GM12878 (cell line): ENCODE measurements around the gene ISL2. TPM values are rescaled to one million over a fixed set of nuclear protein-coding genes. Genes with fewer than 3 reads are reported as not detected.

Experiments
- ATAC-seq: fragments of 200-7000 bp; cut with Tn5 transposase; 3 replicates; pipeline ENCODE4 v1.9.1; 2020; ENCODE audit warnings: mild to moderate bottlenecking, moderate library complexity
- BruUV-seq: library from RNA; stranded (reverse); fragments of 400-500 nt; replicated peaks from 2 replicates; lab custom pipeline; 2021; lab: Mats Ljungman, UMichigan
- CTCF ChIA-PET: fragments of 300-600 bp; sonication (Branson Sonifier 250); formaldehyde crosslinking; extraction: SDS; loops from one replicate; lab custom pipeline; 2021; ENCODE audit warnings: inconsistent platforms; lab: Yijun Ruan, JAX
- POLR2A ChIA-PET: fragments of 350-600 bp; formaldehyde crosslinking; extraction: SDS; loops from one replicate; lab custom pipeline; 2021; ENCODE audit warnings: inconsistent platforms; lab: Charles Lee
- RAD21 ChIA-PET: fragments of 300-600 bp; sonication (Branson Sonifier 250); formaldehyde crosslinking; loops from one replicate; lab custom pipeline; 2023; ENCODE audit warnings: antibody characterized with exemption; ENCODE audit not compliant: unreplicated experiment; lab: Charles Lee
- SMC1A ChIA-PET: fragments of 300-600 bp; sonication (Branson Sonifier 250); formaldehyde crosslinking; loops from one replicate; lab custom pipeline; 2023; ENCODE audit not compliant: unreplicated experiment, uncharacterized antibody; lab: Charles Lee
- DNase-seq: peaks from one replicate; pipeline ENCODE4 v3.0.0-alpha.2; 2011; ENCODE audit warnings: low read depth, low spot score
- FAIRE-seq: peaks from 3 replicates; lab custom pipeline; 2011; peaks lifted over from hg19 to GRCh38; lab: Jason Lieb, UNC
- H2AFZ ChIP-seq: 2 replicates; pipeline ENCODE4 v1.6.0; 2011; ENCODE audit warnings: low read depth, low read length, control low read depth; ENCODE audit not compliant: control insufficient read depth
- H3K27ac ChIP-seq: 2 replicates; pipeline ENCODE4 v1.5.1; 2011; ENCODE audit warnings: control low read depth; ENCODE audit not compliant: control insufficient read depth, insufficient read depth
- H3K27me3 ChIP-seq, 2 experiments: replicated peaks in 1 of 2; 2 replicates each; pipeline versions ENCODE4 v1.6.0 to v1.6.1; 2011; ENCODE audit warnings: low read length in 1 of 2; ENCODE audit not compliant: control insufficient read depth in 2 of 2, insufficient read depth in 2 of 2
- H3K36me3 ChIP-seq, 2 experiments: 2 replicates each; pipeline ENCODE4 v1.5.1; 2011; ENCODE audit warnings: low read length in 1 of 2; ENCODE audit not compliant: control insufficient read depth in 2 of 2, insufficient read depth in 2 of 2
- H3K4me1 ChIP-seq: 2 replicates; pipeline ENCODE4 v1.6.1; 2011; ENCODE audit warnings: mild to moderate bottlenecking, low read length, moderate library complexity, mixed read lengths; ENCODE audit not compliant: control insufficient read depth, insufficient read depth
- H3K4me2 ChIP-seq: 2 replicates; pipeline ENCODE4 v1.6.0; 2011; ENCODE audit warnings: control low read depth; ENCODE audit not compliant: control insufficient read depth, insufficient read depth
- H3K4me3 ChIP-seq: fragments of 200-600 bp; sonication (generic); 2 replicates; pipeline ENCODE4 v1.5.1; 2016
- H3K79me2 ChIP-seq: 2 replicates; pipeline ENCODE4 v1.6.0; 2011; ENCODE audit warnings: low read length; ENCODE audit not compliant: control insufficient read depth, insufficient read depth
- H3K9ac ChIP-seq: 2 replicates; pipeline ENCODE4 v1.8.0; 2011; ENCODE audit warnings: low read length, control low read depth, mixed read lengths; ENCODE audit not compliant: control insufficient read depth, insufficient read depth
- H3K9me3 ChIP-seq: replicated peaks from 3 replicates; pipeline ENCODE4 v1.5.1; 2011; ENCODE audit warnings: mild to moderate bottlenecking, low read length; ENCODE audit not compliant: control insufficient read depth, insufficient read depth
- H4K20me1 ChIP-seq: 2 replicates; pipeline ENCODE4 v1.6.0; 2011; ENCODE audit not compliant: control insufficient read depth, insufficient read depth
- BCL11A ChIP-seq: IDR thresholded peaks from 2 replicates; pipeline ENCODE4 v1.6.1; 2011; ENCODE audit warnings: low read depth, low read length
- EED ChIP-seq: sonication (generic); IDR thresholded peaks from 2 replicates; pipeline ENCODE4 v1.6.1; 2016; ENCODE audit warnings: antibody characterized with exemption, low read depth
- EZH2 ChIP-seq: IDR thresholded peaks from 2 replicates; pipeline ENCODE4 v1.6.1; 2012; ENCODE audit warnings: low read depth, mild to moderate bottlenecking, control low read depth, inconsistent platforms, low read length, borderline replicate concordance; ENCODE audit not compliant: control insufficient read depth
- HDGF ChIP-seq: fragments of 450-650 bp; IDR thresholded peaks from 2 replicates; pipeline ENCODE4 v1.6.1; 2016; ENCODE audit warnings: antibody characterized with exemption
- IRF5 ChIP-seq: fragments of 450-650 bp; IDR thresholded peaks from 2 replicates; pipeline ENCODE4 v1.6.1; 2017; ENCODE audit warnings: borderline replicate concordance
- NFYA ChIP-seq: IDR thresholded peaks from 2 replicates; pipeline ENCODE4 v1.6.1; 2011; ENCODE audit warnings: low read depth, mild to moderate bottlenecking, low read length, improper control_type of control experiment, borderline replicate concordance
- RBBP5 ChIP-seq: fragments of 200-600 bp; sonication (generic); conservative IDR thresholded peaks from 2 replicates; pipeline ENCODE4 v1.6.1; 2016
- SUPT20H ChIP-seq: IDR thresholded peaks from 2 replicates; pipeline ENCODE4 v1.6.1; 2011; ENCODE audit warnings: low read depth, mild to moderate bottlenecking, low read length, moderate library complexity, borderline replicate concordance; ENCODE audit not compliant: control insufficient read depth
- TCF12 ChIP-seq: IDR thresholded peaks from 2 replicates; pipeline ENCODE4 v1.6.1; 2011; ENCODE audit warnings: low read depth, mild to moderate bottlenecking, low read length
- WRNIP1 ChIP-seq: IDR thresholded peaks from 2 replicates; pipeline ENCODE4 v1.6.1; 2011; ENCODE audit warnings: low read depth, low read length, improper control_type of control experiment, borderline replicate concordance
- ZBTB4 ChIP-seq: fragments of 450-650 bp; formaldehyde crosslinking; IDR thresholded peaks from 2 replicates; pipeline ENCODE4 v1.4.0; 2022; ENCODE audit warnings: mild to moderate bottlenecking, moderate library complexity
- ZNF24 ChIP-seq: fragments of 450-650 bp; IDR thresholded peaks from 2 replicates; pipeline ENCODE4 v1.6.1; 2017; ENCODE audit warnings: antibody characterized with exemption, mild to moderate bottlenecking
- WGBS: methylation state at CpG from one replicate; pipeline ENCODE4 v1.1.6; 2016; ENCODE audit warnings: low lambda C conversion rate; ENCODE audit not compliant: insufficient replicate concordance, insufficient coverage; ENCODE audit errors: missing lambda C conversion rate; 5-methylcytosine and 5-hydroxymethylcytosine counted together
- in situ Hi-C: fragments of 300-500 bp; cut with MboI; formaldehyde crosslinking; loops from 9 replicates; pipeline ENCODE4 v1.14.3; 2018; ENCODE audit warnings: mixed read lengths
- intact Hi-C: fragments of 100-400 bp; cut with micrococcal nuclease; formaldehyde crosslinking; loops from one replicate; pipeline ENCODE4 v1.14.2; 2022; ENCODE audit not compliant: unreplicated experiment
- polyA plus RNA-seq, 11 experiments: library from polyadenylated mRNA; depleted of rRNA in 4 of 11; unstranded in 6 of 11; stranded (reverse) in 5 of 11; fragments of >200 nt; fragmentation: Nextera tagmentation in 4 of 11; fragmentation: Illumina TruSeq in 1 of 11; extraction: Ambion mirVana in 4 of 11; extraction: Trizol in 1 of 11; gene quantifications; 1 replicate in 1 of 11; 2 replicates in 10 of 11; pipeline versions ENCODE4 v1.2.1 to v1.2.3, GENCODE V29; 2011 to 2016; ENCODE audit warnings: inconsistent platforms in 2 of 11, missing spikeins in 2 of 11, low read depth in 1 of 11
- total RNA-seq, 4 experiments: library from RNA; depleted of rRNA in 3 of 4; stranded (reverse); fragments of >200 nt in 3 of 4; fragmentation: Illumina TruSeq in 1 of 4; extraction: Trizol in 1 of 4; gene quantifications; 2 replicates each; pipeline versions ENCODE4 v1.2.1 to v1.2.3, GENCODE V29; 2013 to 2021

The ISL2 gene
- total and polyA plus RNA-seq, 10 of the 15 experiments (the other 5 are each of a cell fraction or from before 2014, with no cell fraction given) = 0.05 to 0.26 (median 0.08) TPM; not detected in 7

- no peak for TF ChIP-seq NFYA
- TF ChIP-seq, all 136 proteins: peak for 0
Observed at GRCh38 chr15:76377751-76378150, 41.2 kb downstream of the ISL2 start (continued).

- Histone ChIP-seq H3K27ac (no peak overlapping the region), H3K4me1 (no peaks in the 10 kb centered on the region), H4K20me1 (no peaks in the 10 kb centered on the region), H2AFZ (no peak overlapping the region), H3K4me2 (no peak overlapping the region), H3K79me2 (no peaks in the 10 kb centered on the region), H3K36me3 (no peaks in the 10 kb centered on the region; a peak in 1 of 4 replicates), H3K9me3 (no peaks in the 10 kb centered on the region), H3K27me3 (no peaks in the 10 kb centered on the region), H3K4me3 (no peak overlapping the region)
- ChIA-PET CTCF (no interaction called here), SMC1A (interaction anchor here (0.7 to 1.1 kb wide), 2 partner anchors 12 to 462 kb away, joined by 3 read pairs; no protein-coding TSS in a partner anchor), POLR2A (no interaction called here), RAD21 (no interaction called here)
- intact Hi-C loops = no loop called here
- FAIRE-seq (no peak), ATAC-seq (no peak)
- BruUV-seq = no TSS peak
- no peak for TF ChIP-seq ZBTB4 (CRISPR knock-in tag)
- no peak for TF ChIP-seq WRNIP1
- TF ChIP-seq EZH2 = no peak
- TF ChIP-seq HDGF = no peak
- TF ChIP-seq ZNF24 = no peak
- no peak for TF ChIP-seq EED
- TF ChIP-seq RBBP5 = no peak
- TF ChIP-seq IRF5 = no peak
- no peak for TF ChIP-seq BCL11A
- TF ChIP-seq TCF12 = no peak
- no peak for TF ChIP-seq SUPT20H
- TF ChIP-seq, all 136 proteins: peak for 0
- in situ Hi-C loops = no loop called here
- 44% methylated on average over 1 of the region's 1 CpG for WGBS
- no peak for DNase-seq
- H3K9ac ChIP-seq = no peak overlapping the region
Observed at GRCh38 chr15:76378691-76379090, 42.1 kb downstream of the ISL2 start.
